GM12801 (cell line): Measurements from ENCODE around the gene BTBD16.

Experiments
- TF ChIP-seq, protein P1 (sequence below): IDR thresholded peaks from one replicate; pipeline ENCODE4 v1.5.1; 2011; ENCODE audit warnings: control low read depth; ENCODE audit not compliant: insufficient read length; ENCODE audit errors: extremely low read depth

The BTBD16 gene

DNA sequence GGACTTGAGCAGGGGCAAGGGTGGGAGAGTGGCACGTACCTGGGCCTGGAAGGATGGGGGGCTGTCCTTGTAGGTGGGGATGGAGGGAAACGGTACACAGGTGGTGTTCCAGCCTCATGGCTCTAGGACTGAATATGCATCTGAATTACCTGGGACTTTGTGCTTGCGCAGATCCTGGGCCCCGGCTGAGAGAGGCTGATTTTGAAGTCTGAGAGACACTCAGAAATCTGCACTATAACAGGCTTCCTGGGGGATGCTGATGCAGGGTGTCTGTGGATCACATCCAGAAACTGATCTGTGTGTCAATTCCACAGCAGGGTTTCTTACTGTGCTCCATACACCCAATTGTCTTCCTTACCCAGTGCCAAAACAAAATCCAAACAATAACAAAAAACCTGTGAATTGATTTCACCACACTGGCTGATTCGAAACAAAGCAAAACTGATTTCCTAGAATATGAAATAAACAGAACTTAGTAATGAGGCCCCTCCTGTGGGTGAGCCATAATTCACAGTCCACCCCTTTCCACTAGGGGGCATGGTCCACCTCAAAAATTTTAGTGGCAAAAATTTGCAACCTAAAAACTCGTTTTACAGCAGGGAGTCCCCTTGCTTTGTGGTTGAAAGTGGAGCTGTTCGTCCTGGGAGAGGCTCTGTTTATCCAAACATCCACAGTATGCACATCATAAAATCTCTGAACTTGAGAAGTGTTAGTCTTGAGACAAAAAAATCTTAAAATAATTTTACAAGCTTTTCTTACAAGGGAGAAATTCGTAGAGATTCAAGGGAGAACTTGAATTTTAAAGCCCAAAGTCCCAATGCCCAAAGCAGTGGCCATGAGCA is 71.4 kb downstream of the BTBD16 start:
- TF ChIP-seq, protein P1, sequence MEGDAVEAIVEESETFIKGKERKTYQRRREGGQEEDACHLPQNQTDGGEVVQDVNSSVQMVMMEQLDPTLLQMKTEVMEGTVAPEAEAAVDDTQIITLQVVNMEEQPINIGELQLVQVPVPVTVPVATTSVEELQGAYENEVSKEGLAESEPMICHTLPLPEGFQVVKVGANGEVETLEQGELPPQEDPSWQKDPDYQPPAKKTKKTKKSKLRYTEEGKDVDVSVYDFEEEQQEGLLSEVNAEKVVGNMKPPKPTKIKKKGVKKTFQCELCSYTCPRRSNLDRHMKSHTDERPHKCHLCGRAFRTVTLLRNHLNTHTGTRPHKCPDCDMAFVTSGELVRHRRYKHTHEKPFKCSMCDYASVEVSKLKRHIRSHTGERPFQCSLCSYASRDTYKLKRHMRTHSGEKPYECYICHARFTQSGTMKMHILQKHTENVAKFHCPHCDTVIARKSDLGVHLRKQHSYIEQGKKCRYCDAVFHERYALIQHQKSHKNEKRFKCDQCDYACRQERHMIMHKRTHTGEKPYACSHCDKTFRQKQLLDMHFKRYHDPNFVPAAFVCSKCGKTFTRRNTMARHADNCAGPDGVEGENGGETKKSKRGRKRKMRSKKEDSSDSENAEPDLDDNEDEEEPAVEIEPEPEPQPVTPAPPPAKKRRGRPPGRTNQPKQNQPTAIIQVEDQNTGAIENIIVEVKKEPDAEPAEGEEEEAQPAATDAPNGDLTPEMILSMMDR = no peak

DNA sequence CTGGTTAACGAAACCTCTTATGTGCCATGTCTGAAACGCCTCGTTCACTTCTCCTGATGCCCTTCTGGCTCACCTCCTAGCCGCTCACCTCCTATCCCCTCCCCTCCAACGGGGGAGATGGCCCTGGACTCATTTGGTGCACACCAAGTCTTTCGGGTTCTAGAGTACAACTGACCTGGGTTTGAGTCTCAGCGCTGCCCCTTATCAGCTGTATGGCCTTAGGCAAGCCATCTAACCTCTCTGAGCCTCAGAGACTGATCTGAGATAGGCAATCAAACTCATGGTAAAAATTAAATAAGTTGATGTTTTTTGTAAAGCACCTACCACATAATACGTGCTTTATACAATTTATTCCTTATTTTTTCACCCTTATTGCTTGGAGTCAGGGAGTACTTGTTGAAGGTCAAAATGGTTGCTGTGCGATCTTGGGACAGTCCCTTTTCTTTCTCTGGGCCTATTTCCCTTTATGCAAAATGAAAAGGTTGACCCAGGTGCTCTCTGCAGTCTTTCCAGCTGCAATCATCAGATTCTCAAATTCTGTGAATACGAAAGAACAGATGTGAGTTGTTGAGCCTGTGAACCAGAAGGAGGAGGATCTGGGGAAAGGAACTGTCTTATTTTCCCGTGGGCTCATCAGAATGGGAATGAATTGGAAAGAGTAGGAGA is 72.2 kb downstream of the BTBD16 start:
- TF ChIP-seq, protein P1 = no peak

DNA sequence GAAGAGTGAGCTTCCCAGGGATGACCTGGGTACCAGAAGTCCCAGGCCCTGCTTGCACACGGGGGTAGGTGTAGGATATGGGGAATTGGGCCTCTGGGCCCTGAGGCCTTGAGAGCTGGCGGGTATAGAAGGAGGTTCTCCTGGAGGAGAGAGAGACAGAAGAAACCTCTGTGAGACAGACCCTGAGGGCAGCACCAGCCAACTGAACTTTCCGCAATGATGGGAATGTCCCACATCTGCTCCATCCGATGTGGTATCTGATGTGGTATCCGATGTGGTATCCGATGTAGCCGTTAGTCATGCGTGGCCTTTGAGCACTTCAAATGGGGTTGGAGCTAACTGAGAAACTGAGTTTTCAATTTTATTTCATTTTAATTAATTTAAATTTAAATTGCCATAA is 72.8 kb downstream of the BTBD16 start:
- TF ChIP-seq, protein P1 = no peak

DNA sequence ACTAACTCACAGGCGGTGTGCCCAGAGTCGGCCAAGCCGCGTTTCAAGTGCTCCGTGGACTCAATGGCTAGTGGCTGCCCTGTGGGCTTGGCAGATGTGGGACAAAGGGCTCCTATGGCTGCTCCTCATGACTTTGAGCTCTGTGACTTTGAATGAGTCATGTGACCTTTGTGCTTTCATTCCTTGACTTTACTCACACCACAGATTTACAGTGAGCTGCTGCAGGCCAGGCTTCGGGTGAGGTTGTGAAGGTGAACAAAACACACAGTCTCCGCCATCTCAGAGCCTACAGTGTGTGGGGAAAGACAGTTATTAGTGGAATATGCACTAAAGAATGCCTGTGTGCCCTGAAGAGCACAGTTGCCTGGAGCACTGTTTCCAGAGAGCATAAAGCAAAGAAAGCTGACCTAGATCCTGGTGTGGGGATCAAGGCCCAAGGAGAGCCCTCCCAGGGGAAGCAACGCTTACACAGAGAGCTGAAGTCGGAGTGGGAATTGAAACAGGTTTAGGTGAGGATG is 73.7 kb downstream of the BTBD16 start:
- TF ChIP-seq, protein P1 = no peak

DNA sequence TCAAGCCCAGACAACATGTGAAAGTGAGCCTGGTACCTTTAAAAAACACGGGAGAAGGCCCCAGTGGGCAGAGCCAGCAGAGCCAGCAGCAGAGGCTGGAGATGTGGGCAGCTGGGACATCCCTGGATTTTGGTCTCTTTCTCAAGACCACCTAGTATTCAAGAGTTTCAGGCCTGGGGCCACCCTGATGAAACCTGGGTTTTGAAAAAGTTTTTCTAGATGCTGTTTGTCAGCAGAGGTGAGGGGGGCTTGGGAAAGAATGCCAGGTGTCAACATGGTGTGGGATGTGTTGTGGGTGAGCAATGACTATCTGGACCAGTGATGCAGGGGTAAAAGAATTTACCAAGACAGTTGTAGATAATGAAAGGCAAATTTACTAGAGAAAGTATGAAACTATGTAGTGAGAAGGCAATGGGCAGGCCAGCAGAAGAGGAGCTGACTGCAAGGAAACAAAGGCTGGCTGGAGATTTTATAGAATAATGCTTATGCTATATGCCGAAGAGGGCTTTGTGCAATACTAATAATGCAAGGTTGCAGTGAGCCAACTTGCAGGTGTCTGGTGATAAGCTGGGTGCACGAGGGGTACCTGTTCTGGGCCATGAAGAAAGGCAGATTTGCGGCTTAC is 75.3 kb downstream of the BTBD16 start:
- TF ChIP-seq, protein P1 = no peak

DNA sequence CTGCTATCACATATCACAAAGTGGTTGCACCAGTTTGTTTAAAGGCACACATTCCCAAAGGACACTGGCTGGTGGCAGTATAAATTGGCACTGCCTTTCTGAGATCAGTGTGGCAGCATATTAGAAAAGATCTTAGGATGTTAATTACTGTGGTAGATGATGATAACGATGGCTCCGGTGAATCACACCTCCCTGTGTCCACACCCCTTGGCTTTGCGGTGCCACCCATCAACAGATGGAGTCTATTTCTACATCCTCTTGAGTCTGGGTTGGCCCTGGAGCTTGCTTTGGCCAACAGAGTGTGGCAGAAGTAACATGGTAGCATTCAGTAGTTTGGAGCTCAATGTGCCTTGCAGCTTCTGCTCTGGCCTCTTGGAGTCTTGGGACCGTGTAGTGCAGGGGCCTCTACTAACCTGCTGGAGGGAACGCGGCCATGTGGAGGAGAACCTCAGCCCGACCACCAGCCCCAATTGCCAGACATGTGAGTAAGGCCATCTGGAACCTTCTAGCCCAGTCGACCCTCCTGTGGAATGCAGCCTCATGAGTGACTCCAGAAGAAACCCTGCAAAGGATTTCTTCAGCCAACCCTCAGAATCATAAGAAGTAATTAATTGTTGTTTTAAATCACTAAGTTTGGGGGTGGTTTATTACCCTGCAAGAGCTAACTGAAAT is 76.2 kb downstream of the BTBD16 start:
- TF ChIP-seq, protein P1 = no peak

DNA sequence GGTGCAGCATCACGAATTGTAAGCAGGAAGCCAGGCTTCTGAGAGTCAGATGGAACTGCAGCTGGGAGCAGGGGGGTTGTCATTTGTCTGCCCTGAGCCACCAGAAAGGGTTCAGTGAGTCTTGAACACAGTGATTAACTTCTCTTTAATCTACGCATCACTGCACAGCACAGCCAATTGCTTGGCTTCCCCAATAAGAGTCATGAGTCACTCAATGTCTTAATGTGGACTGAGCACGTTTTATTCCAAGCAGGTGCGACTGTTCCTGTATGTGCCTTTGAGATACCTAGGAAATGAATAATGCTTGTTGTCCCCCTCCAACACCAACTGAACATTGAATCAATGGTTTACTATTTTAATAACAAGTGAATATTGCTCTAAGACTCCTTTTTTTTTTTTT is 77.4 kb downstream of the BTBD16 start:
- TF ChIP-seq, protein P1 = no peak
